NB4 (cell line): ENCODE data around the gene HMCES.
"Not testable (repeated sequence)": the region's sequence is repeated elsewhere in the genome, so short reads cannot be mapped to it uniquely, and the experiment has no call there.

Experiments used
- DNase-seq: peaks from one replicate; pipeline ENCODE4 v3.0.0; 2010; ENCODE audit warnings: low read depth
- H3K4me3 ChIP-seq: one replicate; pipeline ENCODE4 v1.5.1; 2011; ENCODE audit warnings: mild to moderate bottlenecking, low read depth, low read length, moderate library complexity
- MYC ChIP-seq: IDR thresholded peaks from 2 replicates; pipeline ENCODE4 v1.6.1; 2011; ENCODE audit warnings: low read depth, low read length
- POLR2A ChIP-seq: IDR thresholded peaks from 2 replicates; pipeline ENCODE4 v1.6.1; 2011; ENCODE audit warnings: mild to moderate bottlenecking; ENCODE audit not compliant: insufficient read length; ENCODE audit errors: extremely low read depth
- TF ChIP-seq, protein P1 (sequence below): IDR thresholded peaks from 2 replicates; pipeline ENCODE4 v1.6.1; 2011; ENCODE audit warnings: low read depth, low read length
- TF ChIP-seq, protein P2 (sequence below): IDR thresholded peaks from one replicate; pipeline ENCODE4 v1.5.1; 2012; ENCODE audit warnings: low read depth, low read length

The HMCES gene

GRCh38 chr3:129336093-129336706 is 57.5 kb downstream of the HMCES start:
- TF ChIP-seq, protein P1, sequence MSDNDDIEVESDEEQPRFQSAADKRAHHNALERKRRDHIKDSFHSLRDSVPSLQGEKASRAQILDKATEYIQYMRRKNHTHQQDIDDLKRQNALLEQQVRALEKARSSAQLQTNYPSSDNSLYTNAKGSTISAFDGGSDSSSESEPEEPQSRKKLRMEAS: no peak
- TF ChIP-seq, protein P2, sequence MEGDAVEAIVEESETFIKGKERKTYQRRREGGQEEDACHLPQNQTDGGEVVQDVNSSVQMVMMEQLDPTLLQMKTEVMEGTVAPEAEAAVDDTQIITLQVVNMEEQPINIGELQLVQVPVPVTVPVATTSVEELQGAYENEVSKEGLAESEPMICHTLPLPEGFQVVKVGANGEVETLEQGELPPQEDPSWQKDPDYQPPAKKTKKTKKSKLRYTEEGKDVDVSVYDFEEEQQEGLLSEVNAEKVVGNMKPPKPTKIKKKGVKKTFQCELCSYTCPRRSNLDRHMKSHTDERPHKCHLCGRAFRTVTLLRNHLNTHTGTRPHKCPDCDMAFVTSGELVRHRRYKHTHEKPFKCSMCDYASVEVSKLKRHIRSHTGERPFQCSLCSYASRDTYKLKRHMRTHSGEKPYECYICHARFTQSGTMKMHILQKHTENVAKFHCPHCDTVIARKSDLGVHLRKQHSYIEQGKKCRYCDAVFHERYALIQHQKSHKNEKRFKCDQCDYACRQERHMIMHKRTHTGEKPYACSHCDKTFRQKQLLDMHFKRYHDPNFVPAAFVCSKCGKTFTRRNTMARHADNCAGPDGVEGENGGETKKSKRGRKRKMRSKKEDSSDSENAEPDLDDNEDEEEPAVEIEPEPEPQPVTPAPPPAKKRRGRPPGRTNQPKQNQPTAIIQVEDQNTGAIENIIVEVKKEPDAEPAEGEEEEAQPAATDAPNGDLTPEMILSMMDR: no peak
- TF ChIP-seq POLR2A (no peak), MYC (no peak)
- H3K4me3 ChIP-seq: no peak overlapping the region
- no peak for DNase-seq

- not testable (repeated sequence) for DNase-seq
Observed at GRCh38 chr3:129337719-129338118, 59.0 kb downstream of the HMCES start.

DNA sequence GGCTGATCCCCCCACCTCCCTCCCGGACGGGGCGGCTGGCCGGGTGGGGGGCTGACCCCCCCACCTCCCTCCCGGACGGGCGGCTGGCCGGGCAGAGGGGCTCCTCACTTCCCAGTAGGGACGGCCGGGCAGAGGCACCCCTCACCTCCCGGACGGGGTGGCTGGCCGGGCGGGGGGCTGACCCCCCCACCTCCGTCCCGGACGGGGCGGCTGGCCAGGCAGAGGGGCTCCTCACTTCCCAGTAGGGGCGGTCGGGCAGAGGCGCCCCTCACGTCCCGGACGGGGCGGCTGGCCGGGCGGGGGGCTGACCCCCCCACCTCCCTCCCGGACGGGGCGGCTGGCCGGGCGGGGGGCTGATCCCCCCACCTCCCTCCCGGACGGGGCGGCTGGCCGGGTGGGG is 60.5 kb downstream of the HMCES start:
- DNase-seq, H3K4me3 ChIP-seq: not testable (repeated sequence)

More at GRCh38 chr3:129337719-129338118, 59.0 kb downstream of the HMCES start:
- H3K4me3 ChIP-seq: not testable (repeated sequence)

GRCh38 chr3:129339833-129340232 is 61.2 kb downstream of the HMCES start:
- H3K4me3 ChIP-seq, DNase-seq: not testable (repeated sequence)

- DNase-seq: no peak
- H3K4me3 ChIP-seq: no peak overlapping the region
- TF ChIP-seq, protein P1: no peak
- TF ChIP-seq, protein P2: no peak
- TF ChIP-seq MYC: no peak
- no peak for TF ChIP-seq POLR2A
Observed at GRCh38 chr3:129341331-129342141, 62.9 kb downstream of the HMCES start.

- DNase-seq: peak; percentile 25
- TF ChIP-seq, protein P2: peak; percentile 18
- TF ChIP-seq POLR2A: no peak
- no peak overlapping the region for H3K4me3 ChIP-seq
Observed at GRCh38 chr3:129343643-129344360, 65.1 kb downstream of the HMCES start.

DNA sequence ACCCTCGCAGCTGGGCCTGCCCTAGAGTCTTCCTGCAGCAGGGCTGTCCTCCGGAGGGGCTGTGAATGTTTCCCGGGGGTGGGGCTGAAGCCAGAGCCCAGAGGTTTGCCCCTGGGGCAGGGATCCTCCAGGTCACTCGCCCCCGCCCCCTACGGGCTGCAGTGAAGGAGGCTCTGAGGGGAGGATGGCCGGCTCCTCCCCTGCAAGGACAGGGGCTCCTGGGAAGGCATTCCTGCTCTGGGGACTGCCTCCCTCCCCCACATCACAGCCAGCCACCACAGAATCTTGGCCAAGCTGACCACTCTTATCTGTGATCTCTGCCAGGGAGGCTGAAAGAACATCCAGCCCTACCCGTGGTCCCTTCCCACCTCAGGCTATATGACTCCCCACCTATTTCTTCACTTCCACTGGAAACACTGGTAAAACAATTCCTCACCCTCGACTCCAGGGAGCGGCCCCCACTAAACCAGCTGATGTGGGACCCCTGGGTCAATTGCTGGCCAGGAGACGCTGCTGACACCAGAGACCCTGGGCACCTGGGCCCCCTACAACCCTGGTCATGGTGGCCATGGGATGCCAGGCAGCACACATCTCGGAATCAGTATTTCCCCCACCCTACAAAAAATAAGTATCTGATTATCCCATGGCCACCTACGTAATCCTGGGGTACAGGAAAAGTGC is 66.0 kb downstream of the HMCES start:
- TF ChIP-seq POLR2A: no peak
- TF ChIP-seq, protein P1: no peak
- TF ChIP-seq, protein P2: no peak
- TF ChIP-seq MYC: no peak
- no peak overlapping the region for H3K4me3 ChIP-seq
- no peak for DNase-seq
